Activated T-cell treated with anti-CD3 and anti-CD28 coated beads for 48 hours (primary cell): ENCODE results near the gene BTNL9.
"Not testable (repeated sequence)": the region's sequence is repeated elsewhere in the genome, so short reads cannot be mapped to it uniquely, and the experiment has no call there.

ENCODE experiments used
- DNase-seq: peaks from one replicate; pipeline ENCODE4 v3.0.0-alpha.2; 2020; ENCODE audit warnings: low read depth

The BTNL9 gene

DNA sequence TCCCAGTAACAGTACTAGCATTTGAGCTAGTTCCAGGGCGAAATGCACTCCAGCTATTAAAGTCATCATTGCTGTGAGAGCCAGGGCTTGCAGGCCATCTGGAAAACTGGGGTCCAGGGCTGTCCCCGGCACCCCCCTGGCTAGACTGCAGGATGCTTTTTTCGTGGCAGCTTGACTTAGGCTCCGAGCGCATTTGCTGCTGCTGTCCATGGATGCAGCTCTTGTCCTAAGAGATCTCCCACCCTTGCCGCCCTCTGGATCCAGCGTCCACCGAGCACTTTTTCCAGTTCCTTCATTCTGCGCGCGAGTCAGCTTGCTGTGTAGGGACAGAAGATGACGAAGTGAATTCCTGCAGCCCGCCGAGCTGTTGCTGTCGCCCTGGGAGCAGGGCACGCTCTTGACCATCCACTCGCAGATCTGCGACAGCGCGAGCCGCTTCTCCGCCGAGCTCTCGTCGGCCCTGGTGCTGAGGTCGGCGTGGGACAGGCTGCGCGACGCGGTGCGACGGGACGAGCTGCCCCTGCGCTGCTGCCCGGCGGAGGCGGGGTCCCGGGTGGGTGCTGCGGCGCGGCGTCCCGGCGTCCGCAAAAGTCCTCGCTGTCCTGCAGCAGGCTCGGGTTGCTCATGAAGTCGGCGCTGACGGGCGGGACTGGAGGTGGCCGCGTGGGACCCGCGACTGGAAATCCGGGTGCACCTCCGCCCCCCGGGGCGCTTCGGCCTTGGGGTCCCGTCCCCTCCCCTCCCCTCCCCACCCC is 60.2 kb downstream of the BTNL9 start:
- no peak for DNase-seq

DNA sequence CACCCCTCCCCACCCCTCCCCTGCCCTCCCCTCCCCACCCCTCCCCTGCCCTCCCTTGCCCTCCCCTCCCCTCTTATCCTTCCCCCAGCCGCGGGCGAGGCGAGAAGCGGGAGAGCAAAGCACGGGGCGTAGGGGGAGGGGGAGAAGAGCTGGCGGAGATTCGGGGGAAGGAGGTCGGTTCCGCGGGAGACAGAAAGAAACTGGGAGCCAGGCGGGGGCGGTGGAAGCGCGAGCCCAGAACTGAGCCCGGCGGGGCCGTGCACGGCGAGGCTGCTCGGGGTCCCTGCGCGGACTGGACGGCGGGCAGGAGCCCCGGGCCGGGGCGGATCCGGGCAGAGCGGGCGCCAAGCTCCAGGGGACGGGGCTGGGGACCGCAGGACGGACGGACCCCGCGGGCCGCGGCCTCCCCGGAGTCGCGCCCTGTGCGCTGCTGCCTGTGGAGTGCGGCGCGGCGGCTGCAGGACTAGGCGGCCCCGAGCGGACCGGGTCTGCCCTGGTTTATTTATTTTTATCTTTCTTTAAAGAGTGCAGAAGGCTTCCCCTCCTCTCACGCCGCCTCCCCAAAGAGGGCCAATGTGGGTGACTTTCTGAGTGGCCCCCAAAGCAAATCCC is 61.1 kb downstream of the BTNL9 start:
- not testable (repeated sequence) for DNase-seq

DNA sequence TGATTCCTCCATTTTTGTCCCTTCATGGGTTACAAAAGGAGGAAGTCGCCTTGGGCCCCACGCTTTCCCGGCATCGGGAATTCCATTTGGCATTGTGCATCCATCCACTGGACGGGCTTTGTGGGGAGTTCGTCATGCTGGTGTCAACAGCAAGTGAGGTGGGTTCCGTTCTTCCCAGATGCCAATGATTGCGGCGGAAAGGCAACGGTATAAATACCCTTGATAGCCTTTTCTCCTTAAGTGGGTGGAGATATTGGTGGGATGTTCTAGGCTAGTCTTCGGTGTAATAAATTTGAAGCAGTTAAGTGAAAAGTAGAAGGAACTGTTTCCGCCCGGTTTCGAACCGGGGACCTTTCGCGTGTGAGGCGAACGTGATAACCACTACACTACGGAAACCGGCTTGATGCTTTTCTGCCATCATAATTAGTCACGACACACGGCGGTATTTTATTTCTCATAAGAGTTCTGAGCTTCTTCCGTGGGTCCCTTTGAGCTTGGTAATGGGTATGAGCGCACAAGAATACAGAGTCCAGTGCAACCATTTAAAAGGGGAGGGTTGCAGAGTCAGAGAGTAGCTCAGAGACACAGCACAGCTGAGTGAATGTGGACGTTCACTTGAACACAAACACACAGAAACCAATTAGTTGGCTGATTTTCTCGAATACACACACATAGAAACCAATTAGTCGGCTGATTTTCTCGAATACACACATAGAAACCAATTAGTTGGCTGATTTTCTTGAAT is 62.0 kb downstream of the BTNL9 start:
- not testable (repeated sequence) for DNase-seq

DNA sequence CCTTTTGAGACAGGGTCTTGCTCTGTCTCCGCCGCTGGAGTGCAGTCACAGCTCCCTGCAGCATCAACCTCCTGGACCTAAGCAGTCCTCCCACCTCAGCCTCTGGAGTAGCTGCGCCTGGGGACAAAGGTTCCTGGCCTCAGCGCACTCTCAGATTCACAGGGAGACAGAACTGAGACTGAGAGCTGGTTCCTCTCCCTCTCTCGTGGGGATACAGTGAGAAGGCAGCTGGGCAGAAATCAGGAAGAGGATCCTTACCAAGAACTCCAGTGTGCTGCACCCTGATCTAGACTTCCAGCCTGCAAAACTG is 64.1 kb downstream of the BTNL9 start:
- not testable (repeated sequence) for DNase-seq

DNA sequence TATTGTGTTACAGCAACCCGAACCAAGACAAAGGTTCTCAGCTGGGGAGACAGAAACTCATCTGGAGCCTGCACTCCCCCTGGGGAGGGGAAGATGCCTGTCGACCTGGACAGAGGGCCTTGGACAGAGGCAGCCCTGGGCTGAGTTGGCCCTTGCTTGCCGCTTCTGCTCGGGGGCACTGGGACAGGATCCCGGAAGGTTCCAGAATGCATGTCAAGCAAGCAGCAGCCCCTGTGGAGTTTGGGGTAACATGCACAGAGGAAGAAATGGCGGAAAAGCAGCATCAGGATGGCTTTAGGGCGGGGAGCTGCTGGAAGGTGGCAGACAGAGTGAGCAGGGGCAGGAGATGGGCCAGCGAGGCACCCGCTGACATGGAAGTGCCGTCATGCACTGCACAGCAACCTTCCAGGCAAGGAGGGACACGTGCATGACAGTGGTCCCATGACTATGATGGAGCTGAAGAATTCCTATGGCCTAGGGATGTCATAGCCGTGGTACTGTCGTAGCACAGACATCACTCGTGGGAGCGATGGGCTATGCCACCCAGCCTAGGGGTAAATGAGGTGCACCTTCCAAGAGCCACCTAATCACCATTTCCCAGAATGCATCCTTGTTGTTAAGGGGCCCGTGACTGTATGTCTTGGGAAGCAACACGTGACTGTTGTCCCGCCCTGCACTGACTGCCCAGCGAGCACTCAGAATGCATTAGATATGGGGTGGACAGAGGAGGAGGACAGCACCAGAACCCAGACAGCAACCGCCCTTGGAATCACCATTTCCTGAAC is 64.7 kb downstream of the BTNL9 start:
- DNase-seq, result not testable (repeated sequence)

DNA sequence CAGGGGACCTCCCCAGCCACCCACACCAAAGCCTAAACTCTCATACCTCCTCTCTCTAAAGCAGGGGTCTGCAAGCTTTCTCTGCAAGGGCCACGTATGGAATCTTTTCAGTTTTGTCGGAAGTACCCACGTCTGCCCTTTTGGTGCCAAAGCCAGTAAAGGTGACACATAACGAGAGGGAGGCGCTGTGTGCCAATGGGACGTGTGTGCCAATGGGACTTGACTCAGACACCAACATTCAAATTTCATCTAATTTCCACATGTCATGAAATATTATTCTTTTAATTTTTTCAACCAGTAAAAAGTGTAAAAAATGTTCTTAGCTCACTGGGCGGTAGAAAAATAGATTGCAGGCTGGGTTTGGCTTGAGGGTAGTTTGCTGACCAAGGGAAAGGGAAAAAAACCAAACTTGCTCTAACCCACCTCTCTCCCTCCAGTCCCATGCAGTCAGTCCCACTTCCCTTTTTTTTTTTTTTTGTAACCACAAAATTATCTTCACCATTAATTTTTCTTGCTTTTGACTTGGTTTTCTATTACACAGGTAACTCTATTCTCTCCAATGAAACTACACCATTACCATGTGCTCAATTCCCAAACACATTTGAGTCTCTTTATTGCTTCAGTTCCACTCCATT is 65.4 kb downstream of the BTNL9 start:
- DNase-seq, result no peak

DNA sequence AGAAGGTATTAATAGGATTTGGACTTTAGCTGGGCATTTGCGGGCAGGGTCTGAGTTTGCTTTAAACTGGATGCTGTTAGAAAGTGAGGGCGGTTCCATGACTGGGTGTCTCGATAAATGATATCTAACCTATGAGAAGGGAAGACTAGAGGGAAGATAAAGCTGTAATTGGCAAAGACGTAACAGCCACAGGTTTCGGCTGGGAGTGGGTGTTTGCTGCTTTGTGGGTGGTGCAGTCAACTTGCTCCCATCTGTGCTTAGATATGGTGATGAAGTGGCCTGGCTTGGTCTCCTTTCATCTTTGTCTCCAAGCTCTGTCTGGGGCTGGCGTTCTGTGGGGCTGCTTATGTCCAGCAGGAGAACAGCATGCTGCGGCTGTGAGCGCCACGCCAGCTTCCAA is 67.6 kb downstream of the BTNL9 start:
- no peak for DNase-seq

DNA sequence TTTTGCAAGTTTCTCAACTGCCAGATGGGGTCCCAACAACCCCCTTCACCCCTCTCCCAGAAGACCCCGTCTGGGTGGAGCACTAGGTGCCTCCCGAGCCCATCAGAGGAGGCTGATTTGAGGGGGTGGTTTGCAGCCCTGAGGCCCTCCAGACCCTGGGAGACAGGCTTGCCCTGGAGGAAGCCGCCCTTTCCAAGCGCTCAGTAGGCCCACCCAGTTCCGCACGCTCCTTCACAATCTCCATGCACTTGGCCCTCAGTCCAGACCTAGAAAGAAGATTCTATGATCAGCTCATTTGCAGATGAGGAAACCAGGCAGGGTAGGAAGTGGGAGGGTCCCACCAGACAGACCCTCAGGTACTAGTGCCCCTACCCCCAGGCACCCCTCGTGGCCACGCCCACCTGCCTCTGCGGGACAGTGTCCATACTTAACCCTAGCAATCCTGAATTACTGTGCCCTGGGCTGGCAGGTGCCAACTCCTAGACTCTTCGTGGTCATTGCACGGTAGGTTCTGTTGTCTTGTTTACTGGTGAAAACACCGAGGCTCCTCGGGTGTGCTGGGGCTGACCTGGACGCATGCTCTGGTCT is 68.6 kb downstream of the BTNL9 start:
- no peak for DNase-seq

DNA sequence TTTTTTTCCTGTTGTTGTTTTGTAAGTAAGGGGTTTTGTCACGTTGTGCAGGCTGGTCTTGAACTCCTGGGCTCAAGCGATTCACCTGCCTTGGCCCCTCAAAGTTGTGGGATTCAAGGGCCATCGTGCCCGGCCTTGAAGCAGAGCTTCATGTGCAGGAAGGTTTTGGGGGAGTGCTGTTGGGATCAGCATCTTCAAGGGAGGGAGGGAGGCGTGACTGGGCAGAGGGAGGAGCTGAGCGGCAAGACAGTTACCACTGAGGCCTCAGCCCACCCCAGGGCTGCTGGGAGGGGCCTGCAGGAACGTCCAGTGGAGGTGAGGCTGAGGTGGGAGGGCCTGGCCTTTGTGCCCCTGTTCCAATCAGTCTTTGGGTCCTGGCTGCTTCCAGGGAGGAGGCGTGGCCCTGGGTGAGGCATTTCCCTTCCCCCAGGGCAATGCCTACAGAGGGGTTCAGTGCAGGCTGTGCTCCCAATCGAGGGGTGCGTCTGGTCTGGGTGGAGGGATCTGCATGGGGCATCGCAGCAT is 69.5 kb downstream of the BTNL9 start:
- DNase-seq, result no peak

DNA sequence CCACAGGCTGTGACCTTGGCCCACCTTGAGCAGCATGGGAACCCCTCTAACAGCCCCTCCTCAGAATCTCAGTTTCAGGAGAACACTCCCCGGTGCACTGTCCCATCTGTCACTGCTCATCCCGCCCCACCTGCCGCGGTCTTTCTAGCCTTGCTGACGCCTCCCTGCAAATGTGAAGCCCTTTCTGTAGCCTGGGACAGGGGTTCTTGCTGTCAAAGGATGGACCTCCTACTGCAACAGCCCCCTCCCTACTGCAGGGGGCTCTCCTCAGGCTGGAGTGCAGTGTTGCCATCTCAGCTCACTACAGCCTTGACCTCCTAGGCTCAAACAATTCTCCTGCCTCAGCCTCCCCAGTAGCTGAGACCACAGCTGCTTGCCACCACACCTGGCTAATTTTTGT is 70.9 kb downstream of the BTNL9 start:
- no peak for DNase-seq
